Panc1 (cell line): Measurements from ENCODE around the gene SPATS2L.

Source experiments
- TF ChIP-seq, protein P1 (sequence below): fragments of 450-650 bp; IDR thresholded peaks from 2 replicates; pipeline ENCODE4 v1.5.1; 2017; ENCODE audit warnings: mild to moderate bottlenecking
- TF ChIP-seq, protein P2 (sequence below), 2 experiments: IDR thresholded peaks; 2 replicates each; pipeline ENCODE4 v1.6.1; 2011 to 2012; ENCODE audit warnings: low read depth in 2 of 2, control low read depth in 1 of 2, low read length in 1 of 2, mild to moderate bottlenecking in 1 of 2, moderate library complexity in 1 of 2; ENCODE audit not compliant: insufficient read depth in 1 of 2

GRCh38 chr2:200408428-200409316, 102.2 kb downstream of the SPATS2L start:
- TF ChIP-seq, protein P1, sequence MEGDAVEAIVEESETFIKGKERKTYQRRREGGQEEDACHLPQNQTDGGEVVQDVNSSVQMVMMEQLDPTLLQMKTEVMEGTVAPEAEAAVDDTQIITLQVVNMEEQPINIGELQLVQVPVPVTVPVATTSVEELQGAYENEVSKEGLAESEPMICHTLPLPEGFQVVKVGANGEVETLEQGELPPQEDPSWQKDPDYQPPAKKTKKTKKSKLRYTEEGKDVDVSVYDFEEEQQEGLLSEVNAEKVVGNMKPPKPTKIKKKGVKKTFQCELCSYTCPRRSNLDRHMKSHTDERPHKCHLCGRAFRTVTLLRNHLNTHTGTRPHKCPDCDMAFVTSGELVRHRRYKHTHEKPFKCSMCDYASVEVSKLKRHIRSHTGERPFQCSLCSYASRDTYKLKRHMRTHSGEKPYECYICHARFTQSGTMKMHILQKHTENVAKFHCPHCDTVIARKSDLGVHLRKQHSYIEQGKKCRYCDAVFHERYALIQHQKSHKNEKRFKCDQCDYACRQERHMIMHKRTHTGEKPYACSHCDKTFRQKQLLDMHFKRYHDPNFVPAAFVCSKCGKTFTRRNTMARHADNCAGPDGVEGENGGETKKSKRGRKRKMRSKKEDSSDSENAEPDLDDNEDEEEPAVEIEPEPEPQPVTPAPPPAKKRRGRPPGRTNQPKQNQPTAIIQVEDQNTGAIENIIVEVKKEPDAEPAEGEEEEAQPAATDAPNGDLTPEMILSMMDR = no peak
- TF ChIP-seq, protein P2, sequence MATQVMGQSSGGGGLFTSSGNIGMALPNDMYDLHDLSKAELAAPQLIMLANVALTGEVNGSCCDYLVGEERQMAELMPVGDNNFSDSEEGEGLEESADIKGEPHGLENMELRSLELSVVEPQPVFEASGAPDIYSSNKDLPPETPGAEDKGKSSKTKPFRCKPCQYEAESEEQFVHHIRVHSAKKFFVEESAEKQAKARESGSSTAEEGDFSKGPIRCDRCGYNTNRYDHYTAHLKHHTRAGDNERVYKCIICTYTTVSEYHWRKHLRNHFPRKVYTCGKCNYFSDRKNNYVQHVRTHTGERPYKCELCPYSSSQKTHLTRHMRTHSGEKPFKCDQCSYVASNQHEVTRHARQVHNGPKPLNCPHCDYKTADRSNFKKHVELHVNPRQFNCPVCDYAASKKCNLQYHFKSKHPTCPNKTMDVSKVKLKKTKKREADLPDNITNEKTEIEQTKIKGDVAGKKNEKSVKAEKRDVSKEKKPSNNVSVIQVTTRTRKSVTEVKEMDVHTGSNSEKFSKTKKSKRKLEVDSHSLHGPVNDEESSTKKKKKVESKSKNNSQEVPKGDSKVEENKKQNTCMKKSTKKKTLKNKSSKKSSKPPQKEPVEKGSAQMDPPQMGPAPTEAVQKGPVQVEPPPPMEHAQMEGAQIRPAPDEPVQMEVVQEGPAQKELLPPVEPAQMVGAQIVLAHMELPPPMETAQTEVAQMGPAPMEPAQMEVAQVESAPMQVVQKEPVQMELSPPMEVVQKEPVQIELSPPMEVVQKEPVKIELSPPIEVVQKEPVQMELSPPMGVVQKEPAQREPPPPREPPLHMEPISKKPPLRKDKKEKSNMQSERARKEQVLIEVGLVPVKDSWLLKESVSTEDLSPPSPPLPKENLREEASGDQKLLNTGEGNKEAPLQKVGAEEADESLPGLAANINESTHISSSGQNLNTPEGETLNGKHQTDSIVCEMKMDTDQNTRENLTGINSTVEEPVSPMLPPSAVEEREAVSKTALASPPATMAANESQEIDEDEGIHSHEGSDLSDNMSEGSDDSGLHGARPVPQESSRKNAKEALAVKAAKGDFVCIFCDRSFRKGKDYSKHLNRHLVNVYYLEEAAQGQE (IDR thresholded peaks at IDR 0.05; ENCODE audit: insufficient read depth in 1 of 2, low read depth in 2 of 2, low read length in 1 of 2) = no peak
